ENCODE data around the gene TAX1BP3.

DNA sequence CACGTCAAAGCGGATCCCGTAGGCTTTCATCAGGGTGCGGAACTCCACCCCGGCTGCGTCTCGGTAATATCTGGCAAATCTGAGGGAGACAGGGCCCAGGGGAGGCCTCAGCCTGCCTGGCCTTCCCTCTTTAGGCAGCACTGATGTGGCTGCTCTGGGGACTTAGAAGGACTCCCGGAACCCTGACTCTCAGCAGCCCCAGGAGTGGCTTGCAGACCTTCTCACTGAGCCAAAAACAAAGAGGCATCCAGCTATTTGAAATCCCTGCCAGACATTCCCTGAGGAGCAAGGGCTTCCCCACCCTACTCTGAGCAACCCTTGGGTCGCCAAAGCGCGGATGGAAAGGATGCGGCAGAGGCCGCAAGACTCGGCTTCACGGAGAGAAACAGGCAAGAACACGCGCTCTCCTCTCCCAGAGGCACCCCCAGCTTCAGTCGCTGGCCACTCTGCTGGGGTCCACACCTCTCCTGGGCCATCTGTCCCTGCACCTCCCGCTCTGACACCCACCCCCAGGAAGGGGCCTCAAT lies 19.7 kb upstream of the TAX1BP3 start:
- TF ChIP-seq CTCF (conservative IDR thresholded peaks at IDR 0.05), result no peak
- no peak for TF ChIP-seq EZH2 (IDR thresholded peaks at IDR 0.05; ENCODE audit: low read depth)

Data from PC-9 (cell line).